HG02610 (cell line): ENCODE results near the gene DGKD.

ENCODE experiments used
- ATAC-seq: cut with Tn5 transposase; IDR thresholded peaks from one replicate; pipeline ENCODE4 v1.9.1; 2021; ENCODE audit warnings: mild to moderate bottlenecking, moderate library complexity; ENCODE audit not compliant: unreplicated experiment

Gene DGKD

DNA sequence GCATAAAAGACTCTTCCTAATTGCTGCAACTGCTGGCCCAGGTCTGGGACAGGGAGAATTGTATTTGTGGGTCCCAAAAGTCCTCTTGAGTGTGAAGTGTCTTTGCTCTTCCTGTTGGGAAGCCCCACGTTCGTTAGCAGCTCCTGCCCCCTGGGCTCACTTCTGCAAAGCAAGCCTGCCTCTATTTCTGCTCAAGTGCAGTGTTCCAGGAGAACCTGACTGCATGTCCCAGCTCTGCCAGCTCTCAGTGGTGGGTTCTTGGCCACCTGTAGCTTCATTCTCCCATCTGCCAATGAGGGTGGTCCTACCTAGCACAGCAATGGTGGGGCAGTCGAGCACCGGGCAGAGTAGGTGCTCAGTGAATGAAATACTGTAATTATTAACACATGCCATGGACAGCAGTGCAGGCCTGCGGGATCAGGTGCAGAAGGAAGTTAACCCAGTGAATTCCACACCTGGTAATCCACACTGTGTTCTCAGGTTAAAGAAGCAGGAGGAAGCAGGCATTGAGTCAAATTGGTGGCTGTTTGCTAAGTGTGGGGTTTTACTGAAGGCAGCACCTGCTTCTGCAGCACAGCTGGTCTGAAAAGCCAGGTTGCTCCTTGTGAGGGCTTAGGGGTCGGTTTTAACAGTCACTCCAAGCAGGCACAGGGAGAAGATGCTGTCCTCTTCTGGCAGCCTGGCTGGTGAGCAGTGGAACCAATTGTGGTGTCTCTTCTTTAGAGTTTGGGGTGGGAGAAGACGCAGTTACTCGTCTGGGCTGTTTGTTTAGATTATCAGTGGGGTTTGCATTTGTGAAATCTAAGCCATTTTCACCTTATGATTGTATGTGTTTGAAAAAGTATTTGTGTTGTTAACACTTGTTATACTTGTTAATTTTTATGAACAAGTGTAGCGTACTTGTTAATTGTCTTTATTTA is 54.3 kb downstream of the DGKD start:
- ATAC-seq = no peak

DNA sequence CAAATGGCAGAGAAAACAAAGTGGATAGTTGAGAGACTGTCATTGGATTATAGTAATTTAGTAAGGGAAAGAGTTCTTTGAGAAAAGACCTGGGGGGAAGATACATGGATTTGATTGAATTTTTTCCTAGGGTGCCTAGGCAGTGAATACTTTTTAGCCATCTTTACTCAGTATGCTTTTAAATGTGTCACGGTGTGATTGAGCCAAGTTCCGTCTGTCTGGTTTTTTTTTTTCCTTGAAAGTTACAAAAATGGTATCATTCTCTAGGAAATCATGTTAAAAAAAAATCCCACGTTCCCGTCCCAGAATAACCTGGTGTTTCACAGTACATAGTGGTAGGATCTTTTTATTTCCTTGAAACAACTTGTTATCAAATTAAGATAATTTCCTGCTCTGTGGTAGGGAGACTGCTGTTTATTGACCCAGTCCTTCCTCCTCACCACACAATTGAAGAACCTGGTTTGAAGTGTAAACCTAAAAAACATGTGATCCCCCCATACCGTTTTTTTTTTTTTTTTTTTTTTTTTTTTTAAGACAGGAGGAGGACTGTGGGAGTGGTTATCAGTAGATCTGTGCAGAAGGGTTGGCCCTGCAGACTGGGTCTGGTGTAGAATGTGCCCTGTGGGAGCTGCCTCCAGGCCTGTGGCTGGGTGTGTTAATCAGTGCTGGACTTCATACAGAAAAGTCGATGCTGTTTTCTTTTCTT is 55.1 kb downstream of the DGKD start:
- no peak for ATAC-seq

DNA sequence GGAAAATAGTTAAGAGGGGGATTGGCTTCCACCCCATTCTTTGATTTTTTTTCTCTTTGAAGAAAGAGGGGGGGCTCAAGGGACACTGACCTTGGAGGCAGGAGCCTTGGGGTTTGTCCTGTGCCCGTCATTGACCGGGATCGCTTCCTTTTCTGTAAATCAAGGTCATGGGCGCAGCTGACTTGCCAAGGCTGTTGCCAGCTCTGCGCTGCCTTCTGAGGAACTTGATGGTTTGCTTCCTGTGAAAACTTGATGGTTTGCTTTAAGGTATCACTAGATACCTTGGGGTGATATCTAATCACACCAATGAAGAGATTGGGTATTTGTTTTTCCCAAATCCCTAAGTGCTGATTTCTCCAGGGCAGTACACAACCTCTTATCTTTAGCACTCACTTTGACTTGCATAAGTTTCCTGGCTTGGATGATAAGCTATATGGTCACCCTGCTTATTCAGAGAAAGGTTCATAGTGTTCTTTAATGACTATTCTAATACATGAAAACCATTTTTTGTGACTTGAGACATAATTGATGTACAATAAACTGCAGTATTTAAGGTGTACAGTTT is 56.0 kb downstream of the DGKD start:
- no peak for ATAC-seq

DNA sequence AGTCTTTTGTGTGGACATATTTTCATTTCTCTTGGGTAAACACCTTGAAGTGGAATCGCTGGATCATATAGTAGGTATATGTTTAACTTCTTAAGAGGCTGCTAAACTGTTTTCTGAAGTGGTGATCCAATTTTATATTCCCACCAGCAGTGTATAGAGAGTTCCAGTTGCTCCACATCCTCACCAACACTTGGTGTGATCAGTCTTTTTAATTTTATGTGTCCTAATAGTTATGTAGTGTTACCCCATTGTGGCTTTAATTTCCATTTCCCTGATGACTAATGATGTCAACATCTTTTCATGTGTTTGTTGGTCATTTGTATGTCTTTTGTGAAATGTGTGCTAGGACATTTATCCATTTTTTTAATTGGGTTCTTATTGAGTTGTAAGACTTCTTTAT is 56.9 kb downstream of the DGKD start:
- no peak for ATAC-seq

DNA sequence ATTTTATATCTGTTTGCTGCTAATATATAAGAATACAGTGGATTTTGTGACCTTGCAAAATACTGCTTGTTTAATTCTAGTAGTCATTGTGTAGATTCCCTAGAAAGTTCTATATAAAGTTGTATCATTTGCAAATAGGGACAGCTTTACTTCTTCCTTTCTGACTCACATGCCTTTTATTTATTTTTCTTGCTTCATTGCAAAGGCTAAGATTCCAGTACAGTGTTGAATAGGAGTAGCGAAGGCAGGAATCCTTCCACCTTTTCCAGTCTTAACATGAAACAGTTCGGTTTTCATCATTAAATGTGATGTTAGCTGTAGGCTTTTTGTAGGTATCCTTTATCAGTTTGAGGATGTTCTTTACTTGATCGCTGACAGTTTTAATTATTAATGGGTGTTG is 58.1 kb downstream of the DGKD start:
- no peak for ATAC-seq

DNA sequence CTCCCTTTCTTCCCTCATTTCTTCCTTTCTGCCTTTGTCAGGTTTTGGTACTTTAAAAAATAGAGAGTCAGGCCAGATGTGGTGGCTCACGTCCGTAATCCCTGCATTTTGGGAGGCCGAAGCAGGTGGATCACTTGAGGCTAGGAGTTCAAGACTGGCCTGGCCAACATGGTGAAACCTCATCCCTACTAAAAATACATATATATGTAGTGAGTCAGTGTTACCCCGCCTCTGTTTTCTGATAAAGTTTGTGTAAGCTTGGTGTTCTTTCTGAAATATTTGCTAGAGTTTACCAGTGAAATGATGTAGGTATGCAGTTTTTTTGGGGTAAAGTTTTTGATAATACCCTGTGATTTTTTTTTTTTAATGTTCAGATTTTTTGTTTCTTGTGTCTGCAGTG is 58.8 kb downstream of the DGKD start:
- no peak for ATAC-seq

DNA sequence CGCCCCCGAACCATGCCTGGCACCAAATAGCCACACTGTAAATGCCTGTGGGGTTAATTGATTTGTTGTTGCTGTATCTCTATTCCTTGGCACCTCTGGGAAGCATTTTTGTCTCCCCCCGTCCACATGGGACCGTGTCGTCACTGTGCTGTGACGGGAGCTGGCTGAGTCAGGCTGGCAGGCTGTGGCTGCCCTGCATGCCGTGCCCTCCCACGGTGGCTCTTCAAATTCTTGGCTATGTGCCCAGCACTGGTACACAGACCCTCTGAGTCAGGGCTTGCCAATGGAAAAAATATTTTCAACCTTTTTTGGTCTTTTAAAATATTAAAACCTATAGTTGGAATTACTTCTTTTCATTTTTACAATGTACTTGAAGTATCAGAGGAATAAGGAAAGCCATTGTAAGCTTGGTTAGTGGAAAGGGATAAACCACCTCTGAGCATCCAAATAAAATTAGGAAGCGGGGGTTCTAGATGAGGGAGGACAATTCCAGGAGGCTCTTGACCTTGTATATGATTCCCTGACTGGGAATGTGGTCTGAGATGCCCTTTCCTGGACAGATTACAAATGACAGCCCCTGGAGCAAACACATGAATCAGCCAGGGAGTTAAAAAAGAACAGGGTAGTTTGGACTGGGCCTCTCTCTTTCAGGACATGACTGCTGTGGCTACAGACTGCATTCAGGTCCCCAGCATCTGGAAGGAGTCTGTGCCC is 59.4 kb downstream of the DGKD start:
- no peak for ATAC-seq

DNA sequence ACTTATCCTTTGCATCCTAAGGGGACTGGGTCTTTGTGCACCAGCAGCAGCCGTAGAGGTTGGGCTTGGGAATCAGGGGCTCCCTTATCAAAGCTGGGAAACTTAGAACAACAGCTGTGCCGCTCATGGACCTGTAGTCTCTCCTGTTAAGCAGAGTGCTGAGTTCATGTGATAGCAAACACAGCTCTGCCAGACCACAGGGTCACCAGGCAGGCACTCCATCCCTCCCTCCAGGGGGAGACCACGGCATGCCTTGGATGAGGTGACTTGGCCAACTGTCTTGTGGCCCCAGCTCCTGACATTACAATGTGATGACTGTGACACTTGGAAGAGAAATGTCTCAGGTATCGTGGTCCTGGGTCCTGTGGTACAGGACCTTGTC is 60.0 kb downstream of the DGKD start:
- ATAC-seq = no peak

DNA sequence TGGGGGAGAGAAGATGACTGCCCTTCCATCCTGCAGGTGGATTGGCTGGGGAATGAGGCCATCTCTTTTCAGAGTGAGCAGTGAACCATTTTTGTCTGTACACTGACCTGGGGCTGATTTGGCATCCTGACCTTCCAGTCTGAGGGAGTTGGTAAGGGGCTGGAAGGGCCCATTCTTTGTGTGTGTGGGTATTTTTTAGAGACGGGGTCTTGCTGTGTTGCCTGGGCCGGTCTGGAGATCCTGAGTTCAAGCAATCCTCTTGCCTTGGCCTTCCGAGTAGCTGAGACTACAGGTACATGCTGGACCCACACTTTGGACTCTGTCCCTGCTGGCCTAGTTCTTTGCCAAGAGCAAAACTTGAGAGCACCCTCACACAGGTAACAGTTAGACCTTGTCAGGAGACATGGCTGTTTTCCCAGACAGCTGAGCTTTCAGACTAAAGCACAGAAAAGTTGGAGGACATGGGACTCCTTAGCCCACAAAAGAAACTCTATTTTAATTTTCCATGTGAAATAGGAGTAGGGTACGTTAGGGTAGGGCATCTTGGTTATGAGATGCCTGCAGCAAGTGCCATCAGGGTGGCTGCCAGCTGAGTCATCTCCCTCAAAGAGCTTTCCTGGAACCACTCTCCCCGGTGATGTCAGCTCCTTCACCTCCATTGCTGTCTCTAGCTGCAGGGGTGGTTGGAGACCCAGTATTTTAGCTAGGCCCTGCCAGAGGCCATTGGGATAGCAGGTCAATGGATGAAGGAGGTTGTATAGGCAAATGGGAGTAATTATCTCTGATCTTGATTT is 60.7 kb downstream of the DGKD start:
- ATAC-seq = no peak

DNA sequence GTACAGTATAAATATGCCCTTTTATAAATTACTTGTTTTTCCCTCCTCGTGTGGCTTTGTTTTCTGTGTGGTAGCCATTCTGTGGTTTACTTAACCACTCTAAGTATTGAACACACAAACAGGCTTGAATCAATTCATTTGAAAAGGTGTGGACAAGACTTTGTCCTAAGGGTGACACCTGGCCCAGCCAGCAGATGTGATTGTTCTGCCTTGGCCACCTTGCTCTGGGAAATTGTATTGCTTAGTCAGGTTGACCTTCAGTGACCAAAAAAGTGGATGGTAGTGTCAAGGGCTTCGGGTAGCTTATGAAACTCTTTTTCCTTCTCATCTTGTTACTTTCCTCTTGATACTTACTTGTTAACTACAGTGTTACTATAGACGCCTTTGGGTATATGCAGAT is 61.9 kb downstream of the DGKD start:
- ATAC-seq = no peak

DNA sequence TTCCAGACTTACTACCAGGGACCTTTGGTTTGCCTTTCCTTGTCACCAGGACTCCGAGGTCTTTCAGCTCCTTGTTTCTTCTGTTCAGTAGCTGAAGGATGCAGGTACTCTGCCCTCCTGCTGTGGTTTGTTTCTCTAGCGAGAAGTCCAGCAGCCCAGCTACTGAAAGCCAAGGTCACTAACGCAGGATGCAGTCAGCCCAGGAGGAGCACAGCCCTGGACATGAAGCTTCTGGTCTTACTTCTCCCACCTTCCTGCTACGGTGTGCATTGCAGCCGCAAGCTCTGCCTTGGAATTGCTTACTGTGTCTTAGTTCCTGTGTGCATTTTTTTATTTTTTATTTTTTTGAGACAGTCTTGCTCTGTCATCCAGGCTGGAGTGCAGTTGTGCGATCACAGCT is 62.4 kb downstream of the DGKD start:
- no peak for ATAC-seq

DNA sequence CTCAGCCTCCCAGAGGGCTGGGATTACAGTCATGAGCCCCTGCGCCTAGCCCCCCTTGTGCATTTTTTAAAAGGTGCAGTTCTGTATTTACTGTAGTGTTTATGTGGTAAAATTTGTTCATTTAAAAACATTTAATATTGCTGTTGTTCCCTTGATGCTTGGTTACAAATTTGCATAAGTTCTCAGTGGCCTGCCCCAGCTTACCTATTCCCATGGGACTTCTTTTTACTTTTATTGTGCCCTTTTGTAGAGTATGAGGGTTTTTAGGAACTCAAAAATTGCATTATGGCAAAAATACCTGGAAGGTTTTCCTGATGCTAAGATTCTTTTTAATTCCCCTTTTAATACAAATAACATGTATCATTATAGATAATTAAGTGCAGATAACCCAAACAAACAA is 63.0 kb downstream of the DGKD start:
- no peak for ATAC-seq

DNA sequence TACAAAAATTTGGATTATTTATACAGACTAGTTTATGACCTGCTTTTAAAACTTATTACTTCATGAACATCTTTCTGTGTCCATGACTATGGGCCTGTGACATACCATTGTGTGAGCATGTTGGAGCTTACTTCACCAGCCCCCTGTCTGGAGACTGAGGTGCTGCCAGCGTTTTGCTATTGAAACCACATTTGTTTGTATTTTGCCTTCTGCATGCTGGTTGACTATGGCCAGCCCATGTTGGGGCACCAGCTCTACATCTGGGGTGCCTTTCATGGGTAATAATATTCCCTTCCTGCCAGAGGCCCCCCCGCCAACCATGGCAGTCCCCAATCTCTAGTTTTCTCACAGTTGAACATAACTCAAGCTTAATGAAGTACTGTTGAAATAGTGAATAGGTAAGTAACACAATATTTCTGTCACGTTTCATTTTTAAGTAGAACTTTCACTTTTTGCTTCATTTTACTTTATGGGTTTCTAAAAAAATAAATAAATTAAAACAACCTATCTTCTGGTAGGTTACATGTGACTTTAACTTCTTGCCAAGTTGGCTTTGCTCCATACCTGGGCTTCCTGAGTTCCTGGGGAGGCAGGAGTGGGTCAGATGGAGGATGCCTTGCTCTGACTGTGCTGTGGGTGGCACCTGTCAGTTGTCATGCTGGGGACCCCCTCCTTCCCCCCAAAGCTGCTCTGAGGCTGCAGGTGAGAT is 63.9 kb downstream of the DGKD start:
- no peak for ATAC-seq

DNA sequence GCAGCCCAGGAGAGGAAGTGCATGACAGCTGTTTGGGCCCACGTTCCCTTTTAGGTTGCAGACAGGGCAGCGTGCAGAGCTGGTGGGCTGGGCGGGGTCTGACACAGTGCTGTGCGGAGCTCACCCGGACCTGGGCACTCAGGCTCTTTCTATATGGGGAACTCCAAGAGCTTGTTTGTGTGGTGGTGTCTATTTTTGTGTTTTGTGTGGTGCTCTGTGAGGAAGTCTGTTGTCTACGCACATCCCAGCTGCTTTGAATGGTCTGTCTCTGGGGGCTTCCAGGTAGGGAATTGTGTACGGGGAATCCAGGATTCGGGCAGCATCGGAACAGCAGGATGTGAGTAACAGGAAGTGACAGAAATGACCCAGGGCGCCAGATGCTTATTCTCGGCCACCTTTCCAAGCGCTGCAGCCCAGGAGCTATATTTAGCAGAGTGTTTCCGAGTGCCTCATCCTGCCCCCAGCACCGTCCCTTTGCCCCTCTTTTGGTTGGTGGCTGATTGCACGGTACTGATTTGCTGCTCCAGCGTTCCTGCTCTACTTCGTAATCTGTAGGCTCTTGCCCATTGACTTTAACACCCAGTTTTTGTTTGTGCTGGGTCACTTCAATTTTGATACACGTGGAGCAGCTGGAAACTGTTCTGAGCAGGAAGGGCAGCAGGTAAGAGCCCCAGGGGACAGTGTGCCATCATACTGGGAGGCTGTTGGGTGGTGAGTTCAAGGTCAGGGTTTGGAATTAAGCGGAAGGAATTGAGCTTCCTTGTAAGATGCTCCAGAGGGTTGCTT is 64.7 kb downstream of the DGKD start:
- ATAC-seq = peak; percentile 41

DNA sequence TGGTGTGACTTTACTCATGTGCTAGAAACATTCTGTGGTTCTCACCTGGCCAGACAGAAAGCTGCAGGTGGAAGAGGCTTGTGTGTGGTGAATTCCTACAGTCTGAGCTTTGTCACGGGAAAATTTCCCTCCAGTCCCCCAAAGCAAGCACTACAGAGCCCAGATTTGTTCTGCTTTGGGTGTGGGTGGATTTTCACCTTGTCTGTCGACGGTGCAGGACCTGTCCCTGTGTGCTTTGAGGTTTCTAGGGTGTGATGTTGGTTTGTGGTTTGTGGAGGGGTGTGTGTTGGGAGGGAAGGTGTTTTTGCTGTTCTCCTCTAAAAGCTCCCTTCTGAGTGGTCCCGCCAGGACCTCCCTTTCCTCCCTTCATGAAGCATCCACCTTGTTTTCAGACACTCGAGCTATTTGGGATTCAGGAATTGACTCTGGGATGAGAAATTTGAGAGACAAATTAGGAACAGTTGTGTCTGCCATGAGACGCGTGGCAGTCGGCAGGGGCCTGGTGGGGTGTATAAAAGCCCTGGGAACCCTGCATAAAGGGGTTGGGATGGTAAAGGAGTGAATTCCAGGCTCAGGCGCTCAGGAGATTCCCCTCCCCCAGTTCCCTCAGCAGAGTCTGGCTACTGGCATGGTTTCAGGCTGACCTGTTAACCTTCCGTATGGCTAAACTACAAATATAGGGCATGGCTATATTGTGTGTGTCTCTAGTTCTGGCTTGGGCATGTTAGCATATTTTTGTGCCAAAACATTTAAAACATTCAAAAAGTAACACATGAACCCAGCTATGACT is 65.5 kb downstream of the DGKD start:
- peak; percentile 39 for ATAC-seq

DNA sequence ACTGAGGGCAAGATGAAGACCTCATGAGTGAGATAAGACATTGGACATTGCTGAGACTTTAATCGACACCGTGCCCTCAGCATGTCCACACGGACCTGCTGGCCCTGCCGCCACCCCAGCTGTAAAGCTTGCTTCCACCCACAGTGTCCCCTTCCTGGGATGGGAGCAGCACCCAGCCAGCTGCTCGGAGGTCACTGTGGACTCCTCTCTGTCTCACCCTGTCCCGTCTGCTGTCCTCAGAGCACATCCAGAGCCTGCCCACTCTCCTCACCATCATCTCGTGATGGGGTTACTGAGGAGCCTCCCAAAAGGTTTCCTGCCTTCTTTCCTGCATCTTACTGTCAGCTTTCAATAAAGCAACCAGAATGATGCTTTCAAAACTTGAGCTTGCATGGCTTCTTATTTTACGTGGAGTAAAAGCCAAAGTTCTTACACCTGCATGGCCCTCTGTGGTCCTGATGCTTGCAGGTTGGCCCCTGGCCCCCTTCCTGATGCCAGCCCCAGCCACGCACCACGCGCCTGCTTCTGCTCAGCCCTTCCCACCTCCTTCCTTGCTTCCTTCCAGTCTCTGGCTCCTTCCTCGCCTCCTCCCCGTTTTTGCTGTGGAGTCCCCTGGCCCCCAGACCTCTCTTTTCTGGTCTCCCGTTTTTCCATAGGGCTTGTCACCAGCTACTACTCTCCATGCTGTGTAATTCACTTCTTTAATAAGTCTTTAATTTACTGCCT is 67.0 kb downstream of the DGKD start:
- ATAC-seq = no peak

DNA sequence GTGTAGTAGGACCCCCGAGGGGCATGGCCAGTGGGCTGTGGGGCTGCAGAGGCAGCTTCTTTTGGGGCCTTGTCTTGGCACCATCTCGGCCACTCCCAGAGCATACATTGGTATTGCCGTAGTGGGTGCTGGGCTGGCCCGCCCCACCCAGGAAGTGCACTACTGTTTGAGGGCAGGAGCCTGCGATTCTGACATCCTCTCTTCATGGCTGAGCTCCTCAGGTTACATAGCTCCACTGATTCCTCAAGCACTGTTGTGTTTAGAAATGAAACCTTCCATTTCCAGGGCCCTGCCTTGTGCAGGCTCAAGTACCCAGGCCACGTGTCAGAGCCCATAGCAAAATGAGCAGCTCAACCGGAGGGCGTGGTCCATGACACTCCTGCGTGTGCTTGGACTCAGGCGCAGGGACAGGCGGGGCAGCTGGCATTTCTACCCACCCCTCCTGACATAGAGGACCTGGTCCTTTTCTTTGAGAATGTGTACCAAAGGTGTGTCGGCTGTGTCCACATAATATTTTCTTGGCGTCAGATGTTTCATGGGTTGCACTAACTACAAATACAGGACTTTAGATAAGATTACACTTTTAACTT is 67.9 kb downstream of the DGKD start:
- peak; percentile 42 for ATAC-seq
